PFSK-1 (cell line): ENCODE measurements around the gene EFTUD2.

Experiments
- FOXP2 ChIP-seq: optimal IDR thresholded peaks from 2 replicates; pipeline ENCODE3; 2011; ENCODE audit warnings: borderline replicate concordance, control low read depth, inconsistent platforms; ENCODE audit not compliant: insufficient read depth; ENCODE audit errors: extremely low read length, extremely low read depth
- POLR2AphosphoS5 ChIP-seq: IDR thresholded peaks from 2 replicates; pipeline ENCODE4 v1.6.1; 2012; ENCODE audit warnings: low read depth, mild to moderate bottlenecking, control low read depth, low read length, moderate library complexity
- SIN3A ChIP-seq: IDR thresholded peaks from 2 replicates; pipeline ENCODE4 v1.6.1; 2012; ENCODE audit warnings: mild to moderate bottlenecking, low read length, moderate library complexity, borderline replicate concordance; ENCODE audit not compliant: insufficient read depth
- TAF1 ChIP-seq: IDR thresholded peaks from 2 replicates; pipeline ENCODE4 v1.6.1; 2012; ENCODE audit warnings: low read length, control low read depth, borderline replicate concordance; ENCODE audit not compliant: insufficient read depth
- TF ChIP-seq, protein P1 (sequence below), 2 experiments: IDR thresholded peaks; 2 replicates each; pipeline versions ENCODE4 v1.6.1 to v1.8.0; 2011 to 2012; ENCODE audit warnings: low read depth in 2 of 2, low read length in 2 of 2, control low read depth in 1 of 2, inconsistent platforms in 1 of 2, mild to moderate bottlenecking in 1 of 2, moderate library complexity in 1 of 2; ENCODE audit not compliant: insufficient read depth in 1 of 2

- TF ChIP-seq TAF1 (no peak), POLR2AphosphoS5 (no peak), SIN3A (no peak), FOXP2 (no peak)
- TF ChIP-seq, protein P1, sequence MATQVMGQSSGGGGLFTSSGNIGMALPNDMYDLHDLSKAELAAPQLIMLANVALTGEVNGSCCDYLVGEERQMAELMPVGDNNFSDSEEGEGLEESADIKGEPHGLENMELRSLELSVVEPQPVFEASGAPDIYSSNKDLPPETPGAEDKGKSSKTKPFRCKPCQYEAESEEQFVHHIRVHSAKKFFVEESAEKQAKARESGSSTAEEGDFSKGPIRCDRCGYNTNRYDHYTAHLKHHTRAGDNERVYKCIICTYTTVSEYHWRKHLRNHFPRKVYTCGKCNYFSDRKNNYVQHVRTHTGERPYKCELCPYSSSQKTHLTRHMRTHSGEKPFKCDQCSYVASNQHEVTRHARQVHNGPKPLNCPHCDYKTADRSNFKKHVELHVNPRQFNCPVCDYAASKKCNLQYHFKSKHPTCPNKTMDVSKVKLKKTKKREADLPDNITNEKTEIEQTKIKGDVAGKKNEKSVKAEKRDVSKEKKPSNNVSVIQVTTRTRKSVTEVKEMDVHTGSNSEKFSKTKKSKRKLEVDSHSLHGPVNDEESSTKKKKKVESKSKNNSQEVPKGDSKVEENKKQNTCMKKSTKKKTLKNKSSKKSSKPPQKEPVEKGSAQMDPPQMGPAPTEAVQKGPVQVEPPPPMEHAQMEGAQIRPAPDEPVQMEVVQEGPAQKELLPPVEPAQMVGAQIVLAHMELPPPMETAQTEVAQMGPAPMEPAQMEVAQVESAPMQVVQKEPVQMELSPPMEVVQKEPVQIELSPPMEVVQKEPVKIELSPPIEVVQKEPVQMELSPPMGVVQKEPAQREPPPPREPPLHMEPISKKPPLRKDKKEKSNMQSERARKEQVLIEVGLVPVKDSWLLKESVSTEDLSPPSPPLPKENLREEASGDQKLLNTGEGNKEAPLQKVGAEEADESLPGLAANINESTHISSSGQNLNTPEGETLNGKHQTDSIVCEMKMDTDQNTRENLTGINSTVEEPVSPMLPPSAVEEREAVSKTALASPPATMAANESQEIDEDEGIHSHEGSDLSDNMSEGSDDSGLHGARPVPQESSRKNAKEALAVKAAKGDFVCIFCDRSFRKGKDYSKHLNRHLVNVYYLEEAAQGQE (IDR thresholded peaks at IDR 0.05; ENCODE audit: insufficient read depth in 1 of 2, low read depth in 2 of 2, low read length in 2 of 2), result no peak
Observed at GRCh38 chr17:44808156-44808555, 91.1 kb downstream of the EFTUD2 start.
